ENCODE data around the gene PDE6D.
A peak's percentile ranks its signal among the peaks of the same experiment; 100 is the strongest.

The PDE6D gene

GRCh38 chr2:231707625-231707926 lies 73.5 kb downstream of the PDE6D start:
- no peak for DNase-seq (ENCODE audit: low read depth)

DNA sequence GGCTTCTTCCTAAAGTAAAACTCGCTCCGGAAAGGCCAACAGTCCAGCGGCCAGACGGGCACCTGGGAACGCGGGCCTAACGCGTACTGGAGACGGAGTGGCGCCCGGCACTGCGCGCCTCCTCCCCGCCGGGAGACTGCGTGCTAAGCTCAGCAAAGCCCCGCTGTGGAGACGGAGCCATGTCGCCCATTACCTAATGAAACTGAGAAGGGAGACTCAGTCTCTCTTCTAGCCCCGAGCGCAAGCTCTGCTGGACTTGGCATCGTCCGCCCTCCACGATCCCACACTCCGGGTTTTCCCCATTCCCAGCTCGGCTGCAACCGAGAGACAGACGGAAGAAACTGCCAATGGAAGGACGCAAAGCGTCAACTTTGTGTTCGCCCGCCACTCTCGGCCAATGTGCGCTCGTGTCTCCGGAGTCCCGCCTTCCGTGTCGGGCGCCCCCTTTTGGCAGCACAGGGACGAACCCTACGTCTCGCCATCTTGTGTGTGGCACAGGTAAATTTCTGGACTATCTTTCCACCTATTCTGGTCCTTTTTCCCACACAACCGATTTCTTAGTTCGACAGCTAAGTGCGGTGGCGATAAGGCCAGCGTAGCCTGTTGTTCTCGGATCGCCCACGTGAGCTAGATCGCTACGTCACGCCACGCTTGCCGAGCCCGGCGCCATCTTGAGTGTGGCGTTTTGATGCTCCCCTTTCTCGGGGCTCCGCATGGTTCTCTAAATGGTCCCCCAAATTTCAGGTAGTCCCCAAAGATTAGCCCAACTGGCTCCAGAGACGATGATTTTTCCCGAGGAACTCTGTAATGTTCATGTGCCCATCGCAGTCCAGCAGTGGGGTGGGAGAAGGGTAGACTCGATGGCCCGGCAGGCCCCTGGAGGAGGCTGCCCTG lies 74.1 kb downstream of the PDE6D start:
- peak; percentile 94 for DNase-seq (ENCODE audit: low read depth)

DNA sequence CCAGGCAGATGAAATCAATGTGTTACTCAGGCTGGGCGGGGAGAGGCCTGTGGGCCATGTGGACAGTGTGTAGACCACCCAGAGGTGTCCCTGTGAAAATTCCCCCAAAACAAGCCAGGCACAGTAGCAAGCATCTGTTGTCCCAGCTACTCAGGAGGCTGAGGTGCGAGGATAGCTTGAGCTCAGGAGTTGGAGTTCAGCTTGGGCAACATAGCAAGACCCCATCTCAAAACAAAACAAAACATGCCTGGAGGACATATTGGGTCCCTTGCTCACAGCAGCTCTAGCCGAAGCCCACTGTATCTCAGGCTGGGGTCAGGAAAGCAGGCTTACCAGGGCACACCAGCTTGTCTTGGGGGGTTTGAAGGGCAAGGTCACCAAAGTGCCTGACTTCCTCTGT lies 77.1 kb downstream of the PDE6D start:
- DNase-seq (ENCODE audit: low read depth) = no peak

- no peak for DNase-seq (ENCODE audit: low read depth)
Observed at GRCh38 chr2:231701456-231702373, 79.4 kb downstream of the PDE6D start.

GRCh38 chr2:231699006-231699405 lies 82.1 kb downstream of the PDE6D start:
- DNase-seq (ENCODE audit: low read depth) = no peak

- DNase-seq (ENCODE audit: low read depth) = no peak
Observed at GRCh38 chr2:231696004-231696367, 85.1 kb downstream of the PDE6D start.

DNA sequence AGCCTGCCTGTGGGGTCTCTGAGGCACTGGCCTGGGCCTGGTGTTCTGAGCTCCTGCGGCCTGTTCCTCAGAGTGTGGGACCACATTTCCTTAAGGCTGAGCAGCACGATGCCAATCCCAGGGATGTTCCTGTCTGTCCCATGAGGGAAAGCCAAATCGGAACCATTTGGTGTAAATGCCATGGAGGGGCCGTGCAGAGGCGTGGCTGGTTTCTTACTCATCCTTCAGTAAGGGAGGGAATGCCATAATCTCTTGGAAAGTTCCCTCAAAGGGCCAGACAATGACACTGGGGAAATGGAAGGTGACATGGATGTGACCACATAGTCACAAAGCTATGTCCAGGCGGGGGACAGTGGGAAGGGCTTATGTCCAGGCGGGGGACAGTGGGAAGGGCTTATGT lies 87.1 kb downstream of the PDE6D start:
- DNase-seq (ENCODE audit: low read depth) = no peak

DNA sequence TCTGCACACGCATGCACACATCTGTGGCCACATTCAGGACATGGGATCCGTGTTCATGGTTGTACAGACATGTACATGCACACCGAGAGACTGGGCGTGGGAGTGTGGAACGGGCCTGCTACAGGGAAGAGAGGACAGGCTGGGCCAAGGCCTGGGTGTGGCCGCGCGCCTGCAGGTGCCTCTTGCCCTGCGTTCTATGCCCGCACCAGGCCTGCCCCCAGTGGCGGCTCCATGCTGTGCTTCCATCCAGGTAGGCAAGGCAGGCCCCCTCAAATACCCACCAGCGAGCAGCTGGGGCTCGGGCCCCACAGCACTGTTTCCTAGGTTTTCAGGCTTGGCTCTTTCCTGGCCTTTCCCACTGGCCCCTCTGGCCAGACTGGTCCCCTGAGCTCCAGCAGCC lies 88.2 kb downstream of the PDE6D start:
- no peak for DNase-seq (ENCODE audit: low read depth)

DNA sequence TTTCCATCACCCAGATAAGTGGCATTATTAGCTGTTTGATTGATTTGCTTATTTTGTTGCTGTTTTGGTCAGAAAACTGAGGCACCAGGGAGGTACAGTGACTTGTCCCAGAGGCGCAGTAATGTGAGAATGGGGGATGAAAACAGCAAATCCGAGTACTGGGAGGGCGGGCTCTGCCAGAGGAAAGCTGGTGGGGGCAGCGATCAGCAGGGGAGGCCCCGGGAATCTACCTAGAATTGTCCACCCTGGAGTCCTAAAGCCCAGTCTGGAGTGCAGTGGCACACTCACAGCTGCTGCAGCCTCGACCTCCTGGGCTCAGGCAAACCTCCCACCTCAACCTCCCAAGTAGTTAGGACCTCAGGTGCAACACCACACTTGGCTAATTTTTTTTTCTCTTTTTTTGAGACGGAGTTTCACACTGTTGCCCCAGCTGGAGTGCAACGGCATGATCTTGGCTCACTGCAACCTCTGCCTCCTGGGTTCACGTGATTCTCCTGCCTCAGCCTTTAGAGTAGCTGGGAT lies 89.8 kb downstream of the PDE6D start:
- no peak for DNase-seq (ENCODE audit: low read depth)

GRCh38 chr2:231689124-231689893 lies 91.8 kb downstream of the PDE6D start:
- DNase-seq (ENCODE audit: low read depth) = no peak

GRCh38 chr2:231688719-231689118 lies 92.4 kb downstream of the PDE6D start:
- DNase-seq (ENCODE audit: low read depth) = no peak

DNA sequence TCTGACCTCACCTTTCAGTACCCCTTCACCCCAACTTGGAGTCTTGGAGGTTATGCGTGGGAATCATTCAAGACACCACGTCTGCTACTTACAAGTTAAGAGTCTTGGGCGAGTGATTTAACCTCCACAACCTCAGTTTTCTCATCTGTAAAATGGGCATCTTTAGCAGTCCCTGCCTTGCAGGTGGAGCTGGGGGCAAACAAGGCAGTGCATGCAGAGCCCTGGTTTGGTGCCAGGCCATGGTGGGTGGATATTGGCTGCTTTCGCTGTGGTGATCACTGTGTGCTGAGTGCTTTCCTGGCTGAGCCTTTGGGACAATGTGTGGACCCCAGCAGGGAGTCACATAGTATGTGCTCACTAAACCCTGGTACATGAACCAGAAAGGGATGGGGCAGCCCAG lies 93.1 kb downstream of the PDE6D start:
- DNase-seq (ENCODE audit: low read depth) = no peak

- no peak for DNase-seq (ENCODE audit: low read depth)
Observed at GRCh38 chr2:231687133-231687852, 93.8 kb downstream of the PDE6D start.

DNA sequence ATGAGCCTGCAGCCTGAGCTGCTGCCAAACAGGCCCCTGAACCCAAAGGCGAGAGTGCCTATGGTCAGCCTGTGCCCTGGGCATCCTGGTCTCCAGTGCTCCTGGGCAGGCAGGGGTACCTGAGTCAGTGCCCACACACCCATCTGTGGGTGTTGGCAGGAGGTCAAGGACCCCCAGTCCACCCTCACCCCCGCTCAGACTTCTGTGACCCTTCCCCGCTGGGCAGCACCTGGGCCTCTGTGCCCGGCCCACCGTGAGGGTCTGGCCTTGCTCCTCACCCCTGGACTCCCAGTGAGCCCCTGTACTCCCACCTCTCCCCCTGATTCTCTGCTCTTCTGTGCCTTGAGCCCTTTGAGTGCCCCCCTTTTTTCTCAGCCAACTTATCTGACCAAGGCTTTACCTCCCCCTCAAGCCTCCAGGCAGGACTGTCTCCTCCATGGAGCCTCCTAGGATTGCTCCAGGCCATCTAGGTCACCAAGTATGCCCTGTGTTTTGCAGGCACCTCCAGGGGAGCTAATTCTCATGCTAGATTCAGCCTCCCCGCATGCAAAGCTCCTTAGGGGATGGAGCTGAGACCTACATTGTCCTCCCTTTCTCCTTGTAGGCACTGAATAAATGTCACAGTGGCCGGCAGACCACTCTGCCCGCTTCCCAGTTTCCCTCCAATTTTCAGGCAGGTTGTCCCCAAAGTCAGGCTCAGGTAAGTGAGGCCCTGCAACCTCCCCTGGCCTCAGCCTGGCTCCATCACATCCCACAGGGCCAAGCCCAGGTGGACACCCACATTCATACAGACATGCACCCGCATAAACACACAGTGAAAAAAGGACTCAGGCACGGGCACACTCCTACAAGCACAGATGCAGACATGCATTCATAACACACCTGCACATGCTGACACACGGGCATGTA lies 94.6 kb downstream of the PDE6D start:
- DNase-seq (ENCODE audit: low read depth) = no peak

- DNase-seq (ENCODE audit: low read depth) = no peak
Observed at GRCh38 chr2:231685349-231686191, 95.5 kb downstream of the PDE6D start.

GRCh38 chr2:231684314-231685223 lies 96.5 kb downstream of the PDE6D start:
- DNase-seq (ENCODE audit: low read depth) = no peak

DNA sequence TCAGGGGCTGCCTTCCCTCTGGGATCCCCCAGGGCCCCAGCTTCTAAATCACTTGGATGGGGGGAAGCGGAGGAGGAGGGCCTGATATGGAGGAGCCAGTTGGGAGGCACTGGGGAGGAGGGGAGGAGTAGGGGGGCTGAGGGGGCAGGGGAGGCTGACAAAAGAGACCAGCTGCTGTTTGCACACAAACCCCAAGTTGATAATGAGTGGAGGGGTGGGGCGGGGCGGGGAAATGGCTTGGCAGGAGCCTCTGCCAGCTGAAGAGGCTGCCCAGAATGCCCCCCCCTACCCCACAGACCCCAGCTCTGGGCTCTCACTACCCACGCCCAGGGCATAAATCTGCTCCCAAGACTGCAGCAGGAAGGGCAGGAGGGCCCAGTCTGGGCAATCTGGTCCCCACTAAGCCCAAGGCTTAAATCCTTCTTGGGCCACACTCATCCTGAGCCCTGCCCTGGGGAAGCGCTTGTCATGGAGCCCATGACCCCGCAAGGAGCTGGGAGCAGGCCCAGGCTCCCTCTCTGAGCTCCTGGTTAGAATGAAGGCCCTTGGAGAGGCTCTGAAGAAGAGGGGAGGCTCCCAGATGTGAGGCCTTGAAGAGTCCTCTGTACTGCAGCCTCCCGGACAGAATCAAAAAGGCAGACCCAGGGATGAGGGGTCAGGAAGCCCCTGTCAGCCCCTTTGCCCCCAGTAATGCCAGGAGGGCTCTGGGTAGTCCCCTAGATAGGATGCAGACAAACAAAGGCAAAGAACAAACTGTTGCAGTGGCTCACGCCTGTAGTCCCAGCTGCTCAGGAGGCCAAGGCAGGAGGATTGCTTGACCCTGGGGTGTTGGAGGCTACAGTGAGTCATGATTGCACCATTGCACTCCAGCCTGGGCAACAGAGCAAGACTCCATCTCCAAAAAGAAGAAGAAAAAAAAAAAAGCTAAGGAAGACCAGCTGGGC lies 97.5 kb downstream of the PDE6D start:
- DNase-seq (ENCODE audit: low read depth) = no peak
